ENCODE data around the gene ZNF236. TPM values are rescaled to one million over a fixed set of nuclear protein-coding genes. Genes with fewer than 3 reads are reported as not detected.

Gene ZNF236
- total and polyA plus RNA-seq, 8 donors: 2.6 to 13.3 (median 6.7) TPM

GRCh38 chr18:76931171-76931570 lies 108.8 kb downstream of the ZNF236 start:
- intact Hi-C loops (cut with DNase I): no loop called here
- Histone ChIP-seq H3K27me3 (no peaks in the 10 kb centered on the region), H3K4me3 (no peak overlapping the region), H3K9me3 (no peaks in the 10 kb centered on the region), H3K27ac (no peak overlapping the region), H3K36me3 (peaks cover 0 to 28% (median 2%) of the 10 kb centered on the region in 3 donors), H3K4me1 (no peaks in the 10 kb centered on the region)
- no peak for TF ChIP-seq CTCF (IDR thresholded peaks at IDR 0.05)
- FAIRE-seq: no peak
- DNase-seq: no peak
- ATAC-seq: no peak
- WGBS, 2 donors: 86 to 89% methylated on average over 6 of the region's 6 CpGs

DNA sequence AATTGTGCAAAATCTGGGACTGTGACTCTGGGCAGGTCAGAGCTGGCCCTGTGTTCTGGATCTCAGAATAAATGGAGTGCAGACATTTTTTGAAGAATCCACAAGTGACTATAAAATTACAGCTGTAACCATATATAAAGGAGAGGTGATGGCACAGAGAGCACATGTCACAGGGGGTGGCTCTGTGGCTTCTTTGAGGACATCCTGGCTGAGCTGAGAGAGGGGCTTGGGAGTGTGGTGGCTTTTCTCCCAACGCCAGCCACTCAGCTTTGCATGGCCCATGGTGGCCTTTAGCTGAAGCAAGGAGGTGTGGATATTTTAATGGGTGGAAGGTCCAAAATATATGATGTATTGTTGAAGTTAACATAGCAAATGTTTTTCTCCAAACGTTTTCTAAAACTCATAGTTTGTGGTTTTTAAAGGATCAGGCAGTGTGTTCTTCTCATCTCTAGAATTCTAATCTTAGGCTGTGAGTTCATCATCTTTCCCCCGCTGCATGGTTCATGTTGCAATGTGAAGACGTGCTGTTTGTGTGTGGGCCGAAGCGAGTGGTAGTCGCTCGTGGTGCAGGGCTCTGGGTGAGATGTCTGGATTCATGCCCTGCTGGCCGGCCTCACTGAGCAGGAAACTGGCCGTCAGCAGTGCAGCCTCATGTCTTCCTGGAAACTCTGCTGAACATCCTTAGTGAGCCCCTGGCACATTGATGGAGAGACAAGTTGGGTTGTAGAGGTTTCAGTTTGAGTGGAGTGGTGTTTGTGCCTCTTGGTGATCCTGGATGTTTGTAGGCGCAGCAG lies 109.9 kb downstream of the ZNF236 start:
- no peak for TF ChIP-seq CTCF (IDR thresholded peaks at IDR 0.05)
- Histone ChIP-seq H3K36me3 (peaks cover 0 to 32% (median 2%) of the 10 kb centered on the region in 3 donors), H3K27ac (no peak overlapping the region), H3K4me1 (no peaks in the 10 kb centered on the region), H3K27me3 (no peaks in the 10 kb centered on the region), H3K9me3 (no peaks in the 10 kb centered on the region), H3K4me3 (no peak overlapping the region)
- no peak for DNase-seq
- ATAC-seq: peak in 1 of 4 donors; percentile 62
- FAIRE-seq: no peak
- WGBS, 2 donors: 82 to 85% methylated on average over 11 of the region's 11 CpGs
- intact Hi-C loops (cut with DNase I): no loop called here

GRCh38 chr18:76935722-76936337 lies 113.5 kb downstream of the ZNF236 start:
- no peak for FAIRE-seq
- WGBS, 2 donors: 92 to 93% methylated on average over 18 of the region's 18 CpGs
- no peaks in the 10 kb centered on the region for H3K9me3 ChIP-seq
- no peak overlapping the region for H3K27ac ChIP-seq
- intact Hi-C loops (cut with DNase I): no loop called here
- H3K4me1 ChIP-seq: no peaks in the 10 kb centered on the region
- no peaks in the 10 kb centered on the region for H3K27me3 ChIP-seq
- no peak overlapping the region for H3K4me3 ChIP-seq
- no peak for DNase-seq
- H3K36me3 ChIP-seq: peaks cover 0 to 35% (median 4%) of the 10 kb centered on the region in 3 donors
- no peak for ATAC-seq
- no peak for TF ChIP-seq CTCF (IDR thresholded peaks at IDR 0.05)

DNA sequence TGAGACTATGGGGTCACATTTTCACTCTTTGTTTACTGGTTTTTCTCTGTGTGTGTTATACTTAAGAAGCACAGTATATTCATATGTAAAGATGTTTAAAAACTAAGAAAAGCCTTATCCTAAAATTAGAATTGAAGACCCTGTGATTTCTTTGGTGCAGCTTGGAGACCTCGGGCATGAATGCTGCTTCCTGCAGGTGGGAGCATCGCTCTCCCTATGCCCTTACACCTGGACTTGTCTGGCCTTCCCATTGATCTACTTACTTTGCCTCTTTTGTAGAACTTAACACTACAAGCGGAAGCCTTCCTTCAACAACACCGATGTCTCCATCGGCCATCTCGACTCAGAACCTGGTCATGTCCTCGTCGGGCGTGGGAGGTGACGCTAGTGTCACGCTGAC lies 114.5 kb downstream of the ZNF236 start:
- no peak for ATAC-seq
- TF ChIP-seq CTCF (IDR thresholded peaks at IDR 0.05): no peak
- FAIRE-seq: no peak
- H3K9me3 ChIP-seq: no peaks in the 10 kb centered on the region
- H3K36me3 ChIP-seq: peaks cover 0 to 35% (median 4%) of the 10 kb centered on the region in 3 donors
- WGBS, 2 donors: 93 to 95% methylated on average over 11 of the region's 11 CpGs
- intact Hi-C loops (cut with DNase I): no loop called here
- DNase-seq: no peak
- H3K4me3 ChIP-seq: no peak overlapping the region
- no peaks in the 10 kb centered on the region for H3K4me1 ChIP-seq
- H3K27me3 ChIP-seq: no peaks in the 10 kb centered on the region
- no peak overlapping the region for H3K27ac ChIP-seq

DNA sequence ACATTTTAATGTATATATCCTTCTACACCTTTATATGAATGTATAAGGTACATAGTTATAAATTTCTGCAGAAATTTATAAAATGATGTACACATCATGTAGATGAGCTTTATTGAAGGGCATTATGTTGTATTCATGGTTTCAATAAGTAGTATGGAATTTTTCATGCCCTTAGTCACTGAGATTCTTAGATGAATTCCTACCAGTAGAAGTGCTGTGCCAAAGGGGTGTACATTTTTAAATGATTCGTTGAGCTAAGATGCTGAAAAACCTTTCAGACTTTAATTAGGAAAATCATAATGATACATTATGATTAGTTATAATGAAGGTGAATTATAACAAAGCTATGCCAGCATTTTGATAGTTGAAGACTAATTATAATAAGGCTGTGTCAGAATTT lies 115.2 kb downstream of the ZNF236 start:
- intact Hi-C loops (cut with DNase I): no loop called here
- Histone ChIP-seq H3K9me3 (no peaks in the 10 kb centered on the region), H3K4me1 (no peaks in the 10 kb centered on the region), H3K27ac (no peak overlapping the region), H3K27me3 (no peaks in the 10 kb centered on the region), H3K36me3 (peaks cover 0 to 35% (median 4%) of the 10 kb centered on the region in 3 donors), H3K4me3 (no peak overlapping the region)
- DNase-seq (no peak), FAIRE-seq (no peak), ATAC-seq (no peak)
- 74 to 80% methylated on average over 1 of the region's 1 CpG for WGBS, 2 donors
- TF ChIP-seq CTCF (IDR thresholded peaks at IDR 0.05): no peak
